ENCODE results near the gene MPG.
A peak's percentile ranks its signal among the peaks of the same experiment; 100 is the strongest.

MPG gene

GRCh38 chr16:83781-84615, 6.0 kb downstream of the MPG start:
- no peak for DNase-seq

GRCh38 chr16:84718-85406, 6.8 kb downstream of the MPG start:
- DNase-seq, result no peak

GRCh38 chr16:85407-85782, 7.4 kb downstream of the MPG start:
- DNase-seq, result no peak

GRCh38 chr16:85865-86264, 7.8 kb downstream of the MPG start:
- DNase-seq, result no peak

- no peak for DNase-seq
These were observed 8.5 kb downstream of the MPG start for GRCh38 chr16:86483-86952.

- DNase-seq, result no peak
These were observed 10.6 kb downstream of the MPG start for GRCh38 chr16:88613-89012.

GRCh38 chr16:89391-90302, 11.6 kb downstream of the MPG start:
- DNase-seq, result no peak

GRCh38 chr16:91484-91883, 13.5 kb downstream of the MPG start:
- DNase-seq, result no peak

GRCh38 chr16:92431-93339, 14.7 kb downstream of the MPG start:
- no peak for DNase-seq

- no peak for DNase-seq
These were observed 16.9 kb downstream of the MPG start for GRCh38 chr16:94918-95265.

- peak; percentile 26 to 86 for DNase-seq
These were observed 18.9 kb downstream of the MPG start for GRCh38 chr16:96935-97381.

GRCh38 chr16:97822-98221, 19.8 kb downstream of the MPG start:
- DNase-seq, result no peak

GRCh38 chr16:100989-101388, 23.0 kb downstream of the MPG start:
- DNase-seq, result no peak

- no peak for DNase-seq
These were observed 23.6 kb downstream of the MPG start for GRCh38 chr16:101586-101985.

GRCh38 chr16:102060-102855, 24.2 kb downstream of the MPG start:
- DNase-seq, result no peak

GRCh38 chr16:104355-104754, 26.3 kb downstream of the MPG start:
- DNase-seq, result no peak

GRCh38 chr16:104928-105327, 26.9 kb downstream of the MPG start:
- no peak for DNase-seq

GRCh38 chr16:105521-105920, 27.5 kb downstream of the MPG start:
- no peak for DNase-seq

- peak; percentile 44 to 64 for DNase-seq
These were observed 28.7 kb downstream of the MPG start for GRCh38 chr16:106623-107324.

GRCh38 chr16:112153-112840, 34.3 kb downstream of the MPG start:
- DNase-seq, result no peak
